GM12864 (cell line): ENCODE results near the gene SLC22A4.

Experiments used
- DNase-seq: peaks from one replicate; pipeline ENCODE4 v3.0.0-alpha.2; 2011; ENCODE audit warnings: low read depth
- H3K4me3 ChIP-seq: 2 replicates; pipeline ENCODE4 v1.5.1; 2011; ENCODE audit warnings: mild to moderate bottlenecking, low read depth, low read length, control low read depth
- TF ChIP-seq, protein P1 (sequence below): IDR thresholded peaks from 2 replicates; pipeline ENCODE4 v1.5.1; 2011; ENCODE audit warnings: low read depth, mild to moderate bottlenecking, moderate library complexity, low read length, control low read depth, inconsistent platforms; ENCODE audit errors: missing control alignments

SLC22A4 gene

DNA sequence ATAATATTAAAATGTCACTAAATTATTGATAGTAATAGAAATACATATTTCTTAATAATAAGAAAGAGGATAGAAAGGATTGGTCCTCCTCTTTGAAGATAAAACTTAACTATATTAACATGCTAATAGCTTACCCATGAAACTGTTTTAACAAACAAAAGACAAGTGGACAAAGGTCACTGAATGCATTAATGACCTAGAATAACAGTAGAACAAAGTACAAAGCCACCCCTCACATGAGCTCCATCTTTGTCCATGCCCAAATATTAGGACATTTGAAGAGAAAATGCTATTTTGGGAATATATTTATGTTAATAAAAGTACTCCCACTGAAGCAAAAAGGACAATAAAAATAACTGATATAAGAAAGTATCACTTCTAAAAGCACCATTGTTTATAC lies 41.2 kb downstream of the SLC22A4 start:
- no peak for DNase-seq
- TF ChIP-seq, protein P1, sequence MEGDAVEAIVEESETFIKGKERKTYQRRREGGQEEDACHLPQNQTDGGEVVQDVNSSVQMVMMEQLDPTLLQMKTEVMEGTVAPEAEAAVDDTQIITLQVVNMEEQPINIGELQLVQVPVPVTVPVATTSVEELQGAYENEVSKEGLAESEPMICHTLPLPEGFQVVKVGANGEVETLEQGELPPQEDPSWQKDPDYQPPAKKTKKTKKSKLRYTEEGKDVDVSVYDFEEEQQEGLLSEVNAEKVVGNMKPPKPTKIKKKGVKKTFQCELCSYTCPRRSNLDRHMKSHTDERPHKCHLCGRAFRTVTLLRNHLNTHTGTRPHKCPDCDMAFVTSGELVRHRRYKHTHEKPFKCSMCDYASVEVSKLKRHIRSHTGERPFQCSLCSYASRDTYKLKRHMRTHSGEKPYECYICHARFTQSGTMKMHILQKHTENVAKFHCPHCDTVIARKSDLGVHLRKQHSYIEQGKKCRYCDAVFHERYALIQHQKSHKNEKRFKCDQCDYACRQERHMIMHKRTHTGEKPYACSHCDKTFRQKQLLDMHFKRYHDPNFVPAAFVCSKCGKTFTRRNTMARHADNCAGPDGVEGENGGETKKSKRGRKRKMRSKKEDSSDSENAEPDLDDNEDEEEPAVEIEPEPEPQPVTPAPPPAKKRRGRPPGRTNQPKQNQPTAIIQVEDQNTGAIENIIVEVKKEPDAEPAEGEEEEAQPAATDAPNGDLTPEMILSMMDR = no peak
- no peak overlapping the region for H3K4me3 ChIP-seq

DNA sequence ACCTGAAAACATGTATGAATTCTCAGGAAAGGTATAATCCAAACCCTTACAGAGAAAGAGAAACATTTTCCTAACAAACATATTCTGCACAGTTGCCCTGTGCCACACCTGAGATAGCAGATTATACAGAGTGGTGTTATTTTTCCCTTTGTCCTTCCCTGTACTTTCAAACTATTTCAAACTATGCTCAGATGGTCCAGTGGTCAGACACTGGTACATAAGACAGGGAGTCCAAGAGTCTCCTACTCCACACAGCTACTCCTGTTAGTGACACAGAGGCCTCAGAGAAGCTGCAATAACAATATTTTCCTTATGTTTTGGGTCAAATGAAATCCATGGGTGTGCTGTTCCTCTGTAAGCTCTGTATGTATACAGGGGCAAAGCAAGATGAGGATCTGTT lies 45.3 kb downstream of the SLC22A4 start:
- no peak for DNase-seq
- no peak overlapping the region for H3K4me3 ChIP-seq
- TF ChIP-seq, protein P1 = no peak

DNA sequence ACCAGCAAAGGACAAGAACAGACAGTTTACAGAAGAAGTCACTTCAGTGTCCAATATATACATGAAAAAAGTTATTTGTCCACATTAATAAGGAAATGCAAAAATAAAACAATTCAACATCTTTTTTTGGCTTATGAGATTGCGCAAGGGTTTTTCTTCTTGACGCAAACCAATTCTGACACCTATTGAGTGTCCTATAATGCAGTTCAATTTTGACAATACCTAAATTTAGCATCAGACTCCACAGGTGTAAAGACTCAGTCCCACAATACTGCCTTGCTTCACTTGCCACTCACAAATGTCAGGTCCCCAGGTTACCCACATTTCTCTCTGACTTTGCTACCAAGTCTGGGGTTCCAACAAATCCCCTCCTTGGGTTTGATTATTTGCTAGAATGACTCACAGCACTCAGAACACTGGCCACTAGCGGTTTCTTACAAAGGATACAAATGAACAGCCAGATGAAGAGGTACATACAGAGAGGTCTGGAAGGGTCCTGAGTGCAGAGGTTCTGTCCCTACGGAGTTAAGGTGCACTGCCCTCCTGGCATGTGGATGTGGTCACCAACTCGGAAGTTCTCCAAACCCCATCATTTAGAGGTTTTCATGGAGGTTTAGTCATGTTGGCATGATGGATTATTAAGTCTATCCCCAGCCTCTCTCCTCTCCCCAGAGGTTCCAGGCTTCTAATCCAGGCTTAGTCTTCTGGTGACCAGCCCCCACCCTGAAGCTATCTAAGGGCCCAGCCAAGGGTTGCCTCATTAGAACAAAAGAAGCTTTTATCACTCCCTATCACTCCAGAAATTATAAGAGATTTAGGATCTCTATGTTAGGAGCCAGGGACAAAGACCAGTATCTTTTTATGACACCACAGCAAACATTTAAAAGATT lies 48.3 kb downstream of the SLC22A4 start:
- DNase-seq = no peak
- H3K4me3 ChIP-seq = no peak overlapping the region
- TF ChIP-seq, protein P1 = no peak

DNA sequence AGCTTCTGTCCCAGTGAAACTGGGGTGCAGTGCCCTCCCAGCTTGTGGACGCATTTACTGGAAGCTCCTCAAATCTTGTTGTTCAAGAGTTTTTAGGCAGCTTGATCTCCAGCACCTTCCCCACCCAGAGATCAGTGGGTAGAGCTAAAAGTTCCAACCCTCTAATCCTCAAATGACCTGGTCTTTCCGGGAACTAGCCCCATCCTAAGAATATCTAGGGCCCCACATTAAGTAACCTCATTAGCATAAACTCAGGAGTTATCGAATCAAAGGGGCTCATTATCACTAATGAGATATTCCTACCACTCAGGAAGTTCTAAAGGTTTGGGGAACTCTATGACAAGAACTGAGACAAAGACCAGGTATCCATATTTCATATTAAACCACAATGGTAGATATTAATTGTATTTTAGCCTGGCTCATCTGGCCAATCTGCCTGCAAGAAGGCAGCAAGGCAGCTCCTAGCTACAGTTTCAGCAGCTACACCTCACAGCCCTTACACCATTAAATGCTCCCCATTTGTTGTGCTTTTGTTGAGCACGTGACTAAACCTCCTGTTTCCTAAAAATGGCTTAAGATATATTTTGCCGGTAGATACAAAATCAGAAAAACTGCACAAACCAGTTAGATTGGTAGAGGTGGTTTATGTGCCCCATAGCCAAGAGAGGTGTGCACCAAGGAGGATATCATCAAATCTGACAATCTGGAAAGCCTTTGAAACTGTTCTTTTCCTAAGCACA lies 50.8 kb downstream of the SLC22A4 start:
- TF ChIP-seq, protein P1 = no peak
- H3K4me3 ChIP-seq = no peak overlapping the region
- no peak for DNase-seq

DNA sequence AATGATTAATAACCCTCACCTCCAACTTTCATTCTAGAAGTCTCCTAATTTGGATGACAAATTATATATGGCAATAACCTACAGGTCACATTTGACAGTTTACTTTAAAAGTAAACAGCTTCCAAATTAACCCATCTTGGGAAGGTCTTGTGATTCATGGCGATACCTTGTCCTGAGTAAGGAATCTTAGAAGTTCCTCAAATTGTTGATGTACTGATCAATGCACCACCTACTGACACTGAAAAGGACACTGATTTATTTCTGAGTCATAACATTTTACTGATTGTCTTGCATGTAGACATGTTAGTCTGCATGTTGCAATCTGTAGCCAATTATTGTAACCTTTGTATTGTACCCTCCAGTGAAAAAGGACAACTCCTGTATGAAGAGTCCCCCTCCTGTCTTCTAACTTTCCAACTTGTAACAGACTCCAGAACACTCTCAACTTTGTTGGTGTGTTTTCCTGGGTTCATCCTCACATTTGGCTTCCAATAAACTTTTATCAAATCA lies 59.3 kb downstream of the SLC22A4 start:
- DNase-seq = no peak
- TF ChIP-seq, protein P1 = no peak
- H3K4me3 ChIP-seq = no peak overlapping the region

DNA sequence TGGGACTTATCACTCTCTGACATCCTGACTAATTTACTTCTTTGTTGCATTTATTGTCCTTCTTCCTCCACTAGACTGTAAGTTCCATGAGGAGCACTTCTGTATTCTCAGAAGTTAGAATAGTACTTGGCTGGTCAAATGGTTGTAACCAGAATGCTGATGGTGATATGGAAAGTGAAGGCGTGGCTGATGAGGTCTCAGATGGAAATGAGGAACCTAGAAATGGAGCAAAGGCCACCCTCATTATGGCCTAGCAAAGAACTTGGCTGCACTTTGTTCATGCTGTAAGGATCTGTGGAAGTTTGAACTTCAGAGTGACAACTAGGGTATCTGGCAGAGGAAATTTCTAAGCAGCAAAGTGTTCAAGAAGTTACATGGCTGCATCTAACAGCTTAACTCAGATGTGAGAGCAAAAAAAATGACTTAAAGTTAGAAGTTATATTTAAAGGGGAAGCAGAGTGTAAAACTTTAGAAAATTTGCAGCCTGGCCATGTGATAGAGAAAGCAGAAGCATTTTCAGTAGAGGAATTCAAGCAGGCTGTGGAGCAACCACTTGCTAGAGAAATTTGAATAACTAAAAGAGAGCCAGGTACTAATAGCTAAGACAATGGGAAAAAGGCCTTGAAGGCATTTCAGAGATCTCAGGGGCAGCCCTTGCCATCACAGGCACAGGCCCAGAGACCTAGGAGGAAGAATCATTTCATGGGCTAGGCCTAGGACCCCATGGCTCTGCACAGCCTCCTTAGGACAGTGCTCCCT lies 60.4 kb downstream of the SLC22A4 start:
- TF ChIP-seq, protein P1 = no peak
- DNase-seq = no peak
- no peak overlapping the region for H3K4me3 ChIP-seq
